ENCODE data around the gene DGKE.

Gene DGKE

GRCh38 chr17:56849131-56849530 lies 15.2 kb downstream of the DGKE start:
- TF ChIP-seq SIN3A (IDR thresholded peaks at IDR 0.05; ENCODE audit: borderline replicate concordance, insufficient read depth, low read length): no peak
- no peak for TF ChIP-seq TAF1 (IDR thresholded peaks at IDR 0.05; ENCODE audit: borderline replicate concordance, insufficient read depth, low read length)
- TF ChIP-seq REST (IDR thresholded peaks at IDR 0.05; ENCODE audit: insufficient read depth in 1 of 2, low read depth in 2 of 2, low read length in 2 of 2): no peak
- TF ChIP-seq POLR2AphosphoS5 (IDR thresholded peaks at IDR 0.05; ENCODE audit: low read depth, low read length): no peak
- TF ChIP-seq FOXP2 (optimal IDR thresholded peaks at IDR 0.05; ENCODE audit: borderline replicate concordance, extremely low read depth, extremely low read length, insufficient read depth): no peak

GRCh38 chr17:56850591-56850990 lies 16.6 kb downstream of the DGKE start:
- TF ChIP-seq TAF1 (IDR thresholded peaks at IDR 0.05; ENCODE audit: borderline replicate concordance, insufficient read depth, low read length) (no peak), POLR2AphosphoS5 (IDR thresholded peaks at IDR 0.05; ENCODE audit: low read depth, low read length) (no peak), SIN3A (IDR thresholded peaks at IDR 0.05; ENCODE audit: borderline replicate concordance, insufficient read depth, low read length) (no peak), REST (IDR thresholded peaks at IDR 0.05; ENCODE audit: insufficient read depth in 1 of 2, low read depth in 2 of 2, low read length in 2 of 2) (no peak), FOXP2 (optimal IDR thresholded peaks at IDR 0.05; ENCODE audit: borderline replicate concordance, extremely low read depth, extremely low read length, insufficient read depth) (no peak)

GRCh38 chr17:56851008-56851407 lies 17.1 kb downstream of the DGKE start:
- no peak for TF ChIP-seq TAF1 (IDR thresholded peaks at IDR 0.05; ENCODE audit: borderline replicate concordance, insufficient read depth, low read length)
- no peak for TF ChIP-seq SIN3A (IDR thresholded peaks at IDR 0.05; ENCODE audit: borderline replicate concordance, insufficient read depth, low read length)
- no peak for TF ChIP-seq POLR2AphosphoS5 (IDR thresholded peaks at IDR 0.05; ENCODE audit: low read depth, low read length)
- no peak for TF ChIP-seq REST (IDR thresholded peaks at IDR 0.05; ENCODE audit: insufficient read depth in 1 of 2, low read depth in 2 of 2, low read length in 2 of 2)
- no peak for TF ChIP-seq FOXP2 (optimal IDR thresholded peaks at IDR 0.05; ENCODE audit: borderline replicate concordance, extremely low read depth, extremely low read length, insufficient read depth)

- TF ChIP-seq TAF1 (IDR thresholded peaks at IDR 0.05; ENCODE audit: borderline replicate concordance, insufficient read depth, low read length) (no peak), REST (IDR thresholded peaks at IDR 0.05; ENCODE audit: insufficient read depth in 1 of 2, low read depth in 2 of 2, low read length in 2 of 2) (no peak), POLR2AphosphoS5 (IDR thresholded peaks at IDR 0.05; ENCODE audit: low read depth, low read length) (no peak), SIN3A (IDR thresholded peaks at IDR 0.05; ENCODE audit: borderline replicate concordance, insufficient read depth, low read length) (no peak), FOXP2 (optimal IDR thresholded peaks at IDR 0.05; ENCODE audit: borderline replicate concordance, extremely low read depth, extremely low read length, insufficient read depth) (no peak)
These were observed 27.9 kb downstream of the DGKE start for GRCh38 chr17:56861899-56862298.

- TF ChIP-seq REST (IDR thresholded peaks at IDR 0.05; ENCODE audit: insufficient read depth in 1 of 2, low read depth in 2 of 2, low read length in 2 of 2) (no peak), TAF1 (IDR thresholded peaks at IDR 0.05; ENCODE audit: borderline replicate concordance, insufficient read depth, low read length) (no peak), POLR2AphosphoS5 (IDR thresholded peaks at IDR 0.05; ENCODE audit: low read depth, low read length) (no peak), SIN3A (IDR thresholded peaks at IDR 0.05; ENCODE audit: borderline replicate concordance, insufficient read depth, low read length) (no peak), FOXP2 (optimal IDR thresholded peaks at IDR 0.05; ENCODE audit: borderline replicate concordance, extremely low read depth, extremely low read length, insufficient read depth) (no peak)
These were observed 30.0 kb downstream of the DGKE start for GRCh38 chr17:56863974-56864373.
